HCT116 (cell line): ENCODE data around the gene EXOC6B. TPM values are rescaled to one million over a fixed set of nuclear protein-coding genes. Genes with fewer than 3 reads are reported as not detected.

ENCODE experiments used
- ATAC-seq: fragments of 200-7000 bp; cut with Tn5 transposase; 2 replicates; pipeline ENCODE4 v1.9.1; 2020; ENCODE audit warnings: mild to moderate bottlenecking, moderate library complexity
- BruUV-seq: library from RNA; stranded (reverse); fragments of 400-500 nt; replicated peaks from 2 replicates; lab custom pipeline; 2021; lab: Mats Ljungman, UMichigan
- CTCF ChIA-PET: fragments of 300-600 bp; sonication (Branson Sonifier 250); formaldehyde crosslinking; loops from one replicate; lab custom pipeline; 2021; ENCODE audit warnings: antibody characterized with exemption; lab: Charles Lee
- POLR2A ChIA-PET: fragments of 300-600, 350-600 bp; sonication (Branson Sonifier 250); formaldehyde crosslinking; loops from one replicate; lab custom pipeline; 2021; ENCODE audit warnings: antibody characterized with exemption; lab: Charles Lee
- RAD21 ChIA-PET, 2 experiments: fragments of 300-600 bp; sonication (Branson Sonifier 250); formaldehyde crosslinking; loops; one replicate each; lab custom pipeline; 2023; ENCODE audit warnings: low total read pairs in 2 of 2; ENCODE audit not compliant: uncharacterized antibody in 2 of 2, unreplicated experiment in 2 of 2, low non-redundant PET in 1 of 2; lab: Charles Lee
- DNase-seq: peaks from one replicate; pipeline ENCODE4 v3.0.0-alpha.2; 2010; ENCODE audit warnings: low read depth, low spot score
- H2AFZ ChIP-seq: fragments of 200-600 bp; shearing (Covaris generic), sonication (generic); 2 replicates; pipeline ENCODE4 v1.6.1; 2017; ENCODE audit warnings: low read depth, mixed run types, mixed read lengths, antibody characterized with exemption, low read length; ENCODE audit not compliant: poor library complexity, severe bottlenecking
- H3K27ac ChIP-seq: 2 replicates; pipeline ENCODE4 v1.5.1; 2012; ENCODE audit warnings: low read depth, low read length
- H3K27me3 ChIP-seq: fragments of 200-600 bp; sonication (generic); 2 replicates; pipeline ENCODE4 v1.6.1; 2016; ENCODE audit warnings: mixed run types, low read length, mixed read lengths; ENCODE audit not compliant: insufficient read depth
- H3K36me3 ChIP-seq, 2 experiments: fragments of 200-500 bp in 1 of 2; fragments of 200-600 bp in 1 of 2; sonication (Bioruptor generic) in 1 of 2; sonication (generic) in 1 of 2; 2 replicates each; pipeline versions ENCODE4 v1.5.1 to v1.6.1; 2014 to 2016; ENCODE audit warnings: low read length in 2 of 2, inconsistent platforms in 1 of 2, mixed read lengths in 1 of 2, mixed run types in 1 of 2; ENCODE audit not compliant: insufficient read depth in 2 of 2, control insufficient read depth in 1 of 2
- H3K4me1 ChIP-seq, 2 experiments: fragments of 200-600 bp in 1 of 2; sonication (generic) in 1 of 2; 2 replicates each; pipeline versions ENCODE4 v1.5.1 to v1.6.1; 2012 to 2017; ENCODE audit warnings: low read length in 2 of 2, inconsistent platforms in 1 of 2, mild to moderate bottlenecking in 1 of 2, mixed read lengths in 1 of 2, mixed run types in 1 of 2, moderate library complexity in 1 of 2; ENCODE audit not compliant: insufficient read depth in 2 of 2, control insufficient read depth in 1 of 2
- H3K4me2 ChIP-seq: fragments of 200-600 bp; sonication (generic); 2 replicates; pipeline ENCODE4 v1.6.1; 2017; ENCODE audit warnings: mixed run types, low read length, mixed read lengths
- H3K4me3 ChIP-seq, 2 experiments: fragments of 200-600 bp in 1 of 2; sonication (generic) in 1 of 2; replicated peaks in 1 of 2; 2 replicates each; pipeline ENCODE4 v1.5.1; 2011 to 2016; ENCODE audit warnings: low read length in 2 of 2, control low read depth in 1 of 2, low read depth in 1 of 2, mild to moderate bottlenecking in 1 of 2, mixed read lengths in 1 of 2, mixed run types in 1 of 2
- H3K79me2 ChIP-seq: fragments of 200-600 bp; sonication (generic); 2 replicates; pipeline ENCODE4 v1.6.1; 2017; ENCODE audit warnings: mild to moderate bottlenecking, mixed run types, low read length, moderate library complexity, mixed read lengths; ENCODE audit not compliant: insufficient read depth
- H3K9ac ChIP-seq: fragments of 200-600 bp; sonication (generic); 2 replicates; pipeline ENCODE4 v1.6.1; 2016; ENCODE audit warnings: low read length, mixed read lengths
- H3K9me2 ChIP-seq: fragments of 200-600 bp; sonication (generic), shearing (Covaris generic); 2 replicates; pipeline ENCODE4 v1.6.1; 2017; ENCODE audit warnings: mixed run types, mild to moderate bottlenecking, moderate library complexity; ENCODE audit not compliant: insufficient read depth
- H3K9me3 ChIP-seq, 2 experiments: fragments of 200-500 bp in 1 of 2; fragments of 200-600 bp in 1 of 2; sonication (Bioruptor generic) in 1 of 2; sonication (generic) in 1 of 2; 2 replicates each; pipeline ENCODE4 v1.6.1; 2014 to 2017; ENCODE audit warnings: low read length in 2 of 2, mixed read lengths in 2 of 2, inconsistent platforms in 1 of 2, low read depth in 1 of 2, mild to moderate bottlenecking in 1 of 2, mixed run types in 1 of 2, moderate library complexity in 1 of 2; ENCODE audit not compliant: control insufficient read depth in 1 of 2, insufficient read depth in 1 of 2
- H4K20me1 ChIP-seq: fragments of 200-600 bp; sonication (generic), shearing (Covaris generic); 2 replicates; pipeline ENCODE4 v1.6.1; 2017; ENCODE audit warnings: mixed run types, mild to moderate bottlenecking, moderate library complexity; ENCODE audit not compliant: insufficient read depth
- ATF3 ChIP-seq: IDR thresholded peaks from 2 replicates; pipeline ENCODE4 v1.6.1; 2012
- CBX3 ChIP-seq: IDR thresholded peaks from 2 replicates; pipeline ENCODE4 v1.6.1; 2012; ENCODE audit warnings: low read depth
- CEBPB ChIP-seq: IDR thresholded peaks from 2 replicates; pipeline ENCODE4 v1.6.1; 2012; ENCODE audit warnings: low read depth
- CTCF ChIP-seq, 3 experiments: fragments of 200-600 bp in 1 of 3; sonication (generic) in 1 of 3; IDR thresholded peaks in 2 of 3; conservative IDR thresholded peaks in 1 of 3; 2 replicates each; pipeline ENCODE4 v1.5.1; 2012 to 2017; ENCODE audit warnings: low read depth in 2 of 3, low read length in 2 of 3, antibody characterized with exemption in 1 of 3, borderline replicate concordance in 1 of 3, control low read depth in 1 of 3, mild to moderate bottlenecking in 1 of 3, mixed read lengths in 1 of 3, mixed run types in 1 of 3, moderate library complexity in 1 of 3; ENCODE audit not compliant: insufficient read depth in 1 of 3
- EGR1 ChIP-seq: IDR thresholded peaks from 2 replicates; pipeline ENCODE4 v1.6.1; 2012; ENCODE audit warnings: low read depth
- ELF1 ChIP-seq: IDR thresholded peaks from 2 replicates; pipeline ENCODE4 v1.6.1; 2012; ENCODE audit warnings: low read depth, borderline replicate concordance
- EZH2 ChIP-seq: fragments of 200-600 bp; sonication (generic); IDR thresholded peaks from 2 replicates; pipeline ENCODE4 v1.6.1; 2017; ENCODE audit warnings: antibody characterized with exemption, mixed run types
- EZH2phosphoT487 ChIP-seq: fragments of 200-600 bp; IDR thresholded peaks from 2 replicates; pipeline ENCODE4 v1.6.1; 2018; ENCODE audit warnings: antibody characterized with exemption, borderline replicate concordance
- JUND ChIP-seq: IDR thresholded peaks from 2 replicates; pipeline ENCODE4 v1.6.1; 2012
- POLR2A ChIP-seq: IDR thresholded peaks from 2 replicates; pipeline ENCODE4 v1.7.0; 2011; ENCODE audit warnings: borderline replicate concordance; ENCODE audit not compliant: insufficient read depth, insufficient read length; ENCODE audit errors: extremely low read depth
- POLR2AphosphoS5 ChIP-seq: IDR thresholded peaks from 2 replicates; pipeline ENCODE4 v1.6.1; 2011; ENCODE audit warnings: mild to moderate bottlenecking, low read depth, low read length, moderate library complexity
- RAD21 ChIP-seq: IDR thresholded peaks from 2 replicates; pipeline ENCODE4 v1.6.1; 2012; ENCODE audit warnings: low read depth, mild to moderate bottlenecking
- REST ChIP-seq: IDR thresholded peaks from 2 replicates; pipeline ENCODE4 v1.6.1; 2012; ENCODE audit warnings: low read depth
- SP1 ChIP-seq: IDR thresholded peaks from 2 replicates; pipeline ENCODE4 v1.6.1; 2012; ENCODE audit warnings: low read depth
- SRF ChIP-seq: IDR thresholded peaks from 2 replicates; pipeline ENCODE4 v1.6.1; 2012; ENCODE audit warnings: low read depth
- YY1 ChIP-seq: IDR thresholded peaks from 2 replicates; pipeline ENCODE4 v1.6.1; 2011; ENCODE audit warnings: low read length, low read depth, moderate library complexity, mild to moderate bottlenecking; ENCODE audit not compliant: insufficient replicate concordance; ENCODE audit errors: extremely low read depth
- ZFX ChIP-seq: fragments of 450-650 bp; IDR thresholded peaks from 2 replicates; pipeline ENCODE4 v1.6.1; 2017
- intact Hi-C: fragments of 100-400 bp; cut with micrococcal nuclease; formaldehyde crosslinking; loops from 2 replicates; pipeline ENCODE4 v1.10.0; 2022
- total RNA-seq: library from RNA; stranded (reverse); gene quantifications from one replicate; pipeline ENCODE4 v1.2.1, GENCODE V29; 2021; ENCODE audit not compliant: unreplicated experiment
- TF ChIP-seq, protein P1 (sequence below): IDR thresholded peaks from 2 replicates; pipeline ENCODE4 v1.6.1; 2012
- TF ChIP-seq, protein P2 (sequence below): IDR thresholded peaks from 2 replicates; pipeline ENCODE4 v1.6.1; 2011; ENCODE audit warnings: mild to moderate bottlenecking, low read length, moderate library complexity; ENCODE audit not compliant: insufficient replicate concordance; ENCODE audit errors: extremely low read depth

EXOC6B gene
- total RNA-seq, 1 experiment from 2014 or later, result 25.4 TPM

DNA sequence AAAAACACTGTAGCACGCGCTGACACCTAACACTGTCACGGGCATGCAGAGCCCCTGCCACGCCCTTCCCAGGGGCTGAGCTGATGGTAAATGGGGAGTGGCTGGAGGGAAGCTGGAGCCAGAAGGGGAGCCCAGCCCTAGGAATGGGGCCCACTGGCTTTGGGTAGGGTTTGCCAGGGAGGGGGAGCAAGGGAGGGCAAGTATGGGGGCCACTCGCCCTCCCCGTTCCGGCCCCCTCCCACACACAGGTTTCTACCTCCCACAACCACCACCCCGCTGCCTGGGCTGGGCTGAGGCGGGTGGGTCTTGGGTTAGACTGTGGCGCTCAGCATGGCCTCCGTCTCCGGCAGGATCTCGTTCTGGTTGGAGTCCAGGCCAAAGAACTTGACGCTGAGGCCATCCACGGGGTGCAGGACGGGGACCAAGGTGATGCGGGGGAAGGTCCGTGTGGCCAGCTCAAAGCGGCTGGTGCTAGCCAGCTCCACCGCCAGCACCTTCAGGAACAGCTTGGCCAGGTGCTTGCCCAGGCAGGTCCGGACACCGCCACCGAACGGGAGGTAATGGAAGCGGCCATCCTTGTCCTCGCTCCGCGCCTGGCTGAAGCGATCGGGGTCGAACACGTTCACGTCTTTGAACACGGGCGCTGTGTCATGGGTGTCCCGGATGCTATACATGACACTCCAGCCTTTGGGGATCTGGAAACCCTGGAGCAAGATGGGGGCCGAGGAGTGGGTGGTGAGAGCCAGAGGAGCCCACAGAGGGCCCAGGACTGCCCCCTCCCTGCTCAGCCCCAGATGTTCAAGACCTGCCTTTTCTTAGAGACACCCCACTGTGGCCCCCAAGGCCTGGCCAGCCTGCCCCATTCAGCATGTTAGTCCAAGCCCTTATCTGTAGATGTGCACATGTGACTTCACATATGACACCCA, 693.7 kb downstream of the EXOC6B start:
- ChIA-PET CTCF (no interaction called here), RAD21 (no interaction called here), POLR2A (no interaction called here)
- no peak overlapping the region for H3K27ac ChIP-seq
- H4K20me1 ChIP-seq, result no peaks in the 10 kb centered on the region
- no peak overlapping the region for H3K4me2 ChIP-seq
- DNase-seq, result no peak
- H3K4me1 ChIP-seq, result no peaks in the 10 kb centered on the region
- ATAC-seq, result no peak
- no peaks in the 10 kb centered on the region; a peak in 1 of 4 replicates for H3K36me3 ChIP-seq
- H3K79me2 ChIP-seq, result no peaks in the 10 kb centered on the region
- no peaks in the 10 kb centered on the region for H3K9me2 ChIP-seq
- TF ChIP-seq JUND (no peak), SRF (no peak), YY1 (no peak), SP1 (no peak), RAD21 (no peak), POLR2A (no peak), POLR2AphosphoS5 (no peak), REST (no peak), CTCF (IDR thresholded peaks at IDR 0.05 in 2 of 3, conservative IDR thresholded peaks at IDR 0.05 in 1 of 3; ENCODE audit: borderline replicate concordance in 1 of 3, insufficient read depth in 1 of 3, low read depth in 2 of 3, low read length in 2 of 3) (no peak), CBX3 (no peak), CEBPB (no peak), ZFX (no peak), EZH2phosphoT487 (no peak), EZH2 (no peak), ELF1 (no peak), ATF3 (no peak), EGR1 (no peak)
- TF ChIP-seq, protein P1, sequence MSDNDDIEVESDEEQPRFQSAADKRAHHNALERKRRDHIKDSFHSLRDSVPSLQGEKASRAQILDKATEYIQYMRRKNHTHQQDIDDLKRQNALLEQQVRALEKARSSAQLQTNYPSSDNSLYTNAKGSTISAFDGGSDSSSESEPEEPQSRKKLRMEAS, result no peak
- TF ChIP-seq, protein P2, sequence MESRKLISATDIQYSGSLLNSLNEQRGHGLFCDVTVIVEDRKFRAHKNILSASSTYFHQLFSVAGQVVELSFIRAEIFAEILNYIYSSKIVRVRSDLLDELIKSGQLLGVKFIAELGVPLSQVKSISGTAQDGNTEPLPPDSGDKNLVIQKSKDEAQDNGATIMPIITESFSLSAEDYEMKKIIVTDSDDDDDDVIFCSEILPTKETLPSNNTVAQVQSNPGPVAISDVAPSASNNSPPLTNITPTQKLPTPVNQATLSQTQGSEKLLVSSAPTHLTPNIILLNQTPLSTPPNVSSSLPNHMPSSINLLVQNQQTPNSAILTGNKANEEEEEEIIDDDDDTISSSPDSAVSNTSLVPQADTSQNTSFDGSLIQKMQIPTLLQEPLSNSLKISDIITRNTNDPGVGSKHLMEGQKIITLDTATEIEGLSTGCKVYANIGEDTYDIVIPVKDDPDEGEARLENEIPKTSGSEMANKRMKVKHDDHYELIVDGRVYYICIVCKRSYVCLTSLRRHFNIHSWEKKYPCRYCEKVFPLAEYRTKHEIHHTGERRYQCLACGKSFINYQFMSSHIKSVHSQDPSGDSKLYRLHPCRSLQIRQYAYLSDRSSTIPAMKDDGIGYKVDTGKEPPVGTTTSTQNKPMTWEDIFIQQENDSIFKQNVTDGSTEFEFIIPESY, result no peak
- no peak overlapping the region for H3K4me3 ChIP-seq
- no peak overlapping the region for H2AFZ ChIP-seq
- no peaks in the 10 kb centered on the region for H3K9me3 ChIP-seq
- H3K27me3 ChIP-seq, result no peaks in the 10 kb centered on the region
- intact Hi-C loops, result no loop called here
- BruUV-seq, result no TSS peak
- no peak overlapping the region for H3K9ac ChIP-seq
